CD14-positive monocyte (primary cell): Measurements from ENCODE around the gene IER3IP1. TPM values are rescaled to one million over a fixed set of nuclear protein-coding genes. Genes with fewer than 3 reads are reported as not detected.

ENCODE experiments used
- DNase-seq, 3 donors: peaks; one replicate each; pipeline ENCODE4 v3.0.0-alpha.2; 2011 to 2022
- H2AFZ ChIP-seq: 2 replicates; pipeline ENCODE4 v1.6.0; 2012; ENCODE audit warnings: mild to moderate bottlenecking, low read depth, low read length, inconsistent platforms; ENCODE audit not compliant: insufficient read depth, poor library complexity, severe bottlenecking
- H3K27ac ChIP-seq, 2 donors: 1 replicate in 1 of 2; 2 replicates in 1 of 2; pipeline ENCODE4 v1.5.1; 2012 to 2013; ENCODE audit warnings: low read length in 2 of 2, control low read depth in 1 of 2, inconsistent platforms in 1 of 2, low read depth in 1 of 2, mild to moderate bottlenecking in 1 of 2
- H3K27me3 ChIP-seq, 2 donors: one replicate each; pipeline versions ENCODE4 v1.6.0 to v1.6.1; 2011 to 2013; ENCODE audit warnings: low read length in 2 of 2; ENCODE audit not compliant: control insufficient read depth in 2 of 2, insufficient read depth in 2 of 2
- H3K36me3 ChIP-seq, 2 donors: replicated peaks in 1 of 2; 1 replicate in 1 of 2; 2 replicates in 1 of 2; pipeline versions ENCODE4 v1.5.1 to v1.6.1; 2012 to 2013; ENCODE audit warnings: low read length in 2 of 2, control low read depth in 1 of 2, inconsistent platforms in 1 of 2, mild to moderate bottlenecking in 1 of 2; ENCODE audit not compliant: insufficient read depth in 2 of 2, control insufficient read depth in 1 of 2
- H3K4me1 ChIP-seq, 2 donors: 1 replicate in 1 of 2; 2 replicates in 1 of 2; pipeline versions ENCODE4 v1.5.1 to v1.6.1; 2012 to 2013; ENCODE audit warnings: low read length in 2 of 2, control low read depth in 1 of 2, inconsistent platforms in 1 of 2, mild to moderate bottlenecking in 1 of 2, moderate library complexity in 1 of 2; ENCODE audit not compliant: insufficient read depth in 2 of 2, control insufficient read depth in 1 of 2
- H3K4me2 ChIP-seq: replicated peaks from 2 replicates; pipeline ENCODE3; 2012; ENCODE audit warnings: low read length, moderate library complexity, mild to moderate bottlenecking; ENCODE audit not compliant: poor library complexity, severe bottlenecking; ENCODE audit errors: extremely low read depth
- H3K4me3 ChIP-seq, 3 experiments: fragments of 200-600 bp in 1 of 3; sonication (generic) in 1 of 3; replicated peaks in 1 of 3; 1 replicate in 2 of 3; 2 replicates in 1 of 3; pipeline ENCODE4 v1.5.1; 2011 to 2013; ENCODE audit warnings: low read length in 3 of 3, mild to moderate bottlenecking in 3 of 3, control low read depth in 2 of 3, low read depth in 2 of 3, inconsistent platforms in 1 of 3, moderate library complexity in 1 of 3
- H3K79me2 ChIP-seq: 2 replicates; pipeline ENCODE4 v1.6.0; 2012; ENCODE audit warnings: mild to moderate bottlenecking, control low read depth, inconsistent platforms, low read length, moderate library complexity; ENCODE audit not compliant: insufficient read depth
- H3K9ac ChIP-seq: 2 replicates; pipeline ENCODE4 v1.6.0; 2017; ENCODE audit warnings: low read length, mild to moderate bottlenecking; ENCODE audit not compliant: insufficient read depth, poor library complexity, severe bottlenecking
- H3K9me3 ChIP-seq, 2 donors: replicated peaks in 1 of 2; 1 replicate in 1 of 2; 2 replicates in 1 of 2; pipeline versions ENCODE4 v1.5.1 to v1.6.1; 2012 to 2013; ENCODE audit warnings: low read length in 2 of 2, control low read depth in 1 of 2; ENCODE audit not compliant: control insufficient read depth in 1 of 2, insufficient read depth in 1 of 2
- H4K20me1 ChIP-seq: 2 replicates; pipeline ENCODE4 v1.6.0; 2012; ENCODE audit warnings: mild to moderate bottlenecking, low read length, control low read depth, moderate library complexity; ENCODE audit not compliant: insufficient read depth
- H3K27ac Mint-ChIP-seq, 7 donors: one replicate each; pipeline ENCODE4 v1.8.0; 2020; ENCODE audit warnings: mild to moderate bottlenecking in 7 of 7, mixed read lengths in 7 of 7, moderate library complexity in 6 of 7, inconsistent platforms in 2 of 7
- H3K27me3 Mint-ChIP-seq, 3 donors: one replicate each; pipeline ENCODE4 v1.8.0; 2021 to 2022; ENCODE audit warnings: low read depth in 3 of 3, mild to moderate bottlenecking in 3 of 3, mixed read lengths in 3 of 3, moderate library complexity in 3 of 3, inconsistent platforms in 1 of 3
- H3K36me3 Mint-ChIP-seq, 2 donors: one replicate each; pipeline ENCODE4 v1.8.0; 2020; ENCODE audit warnings: mixed read lengths in 2 of 2, inconsistent platforms in 1 of 2, mild to moderate bottlenecking in 1 of 2
- H3K4me1 Mint-ChIP-seq: one replicate; pipeline ENCODE4 v1.8.0; 2020; ENCODE audit warnings: mild to moderate bottlenecking, mixed read lengths
- H3K4me3 Mint-ChIP-seq, 2 donors: one replicate each; pipeline ENCODE4 v1.8.0; 2020; ENCODE audit warnings: mild to moderate bottlenecking in 2 of 2, mixed read lengths in 2 of 2, moderate library complexity in 1 of 2
- H3K9me3 Mint-ChIP-seq, 7 donors: one replicate each; pipeline ENCODE4 v1.8.0; 2020 to 2022; ENCODE audit warnings: mixed read lengths in 7 of 7, mild to moderate bottlenecking in 6 of 7, moderate library complexity in 6 of 7, inconsistent platforms in 2 of 7
- WGBS: methylation state at CpG from one replicate; pipeline ENCODE4 v1.1.5; 2013; ENCODE audit warnings: missing lambda C conversion rate; ENCODE audit not compliant: insufficient coverage; 5-methylcytosine and 5-hydroxymethylcytosine counted together
- intact Hi-C, 2 donors: fragments of 100-400 bp; cut with micrococcal nuclease; formaldehyde crosslinking; loops; one replicate each; pipeline versions ENCODE4 v1.15.0 to v1.15.1; 2023
- polyA plus RNA-seq, 3 donors: library from polyadenylated mRNA; depleted of rRNA in 1 of 3; unstranded in 2 of 3; stranded (reverse) in 1 of 3; fragments of 300-500 nt in 2 of 3; fragments of >200 nt in 1 of 3; fragmentation: Illumina TruSeq in 2 of 3; gene quantifications; 1 replicate in 2 of 3; 2 replicates in 1 of 3; pipeline ENCODE4 v1.2.3, GENCODE V29; 2012 to 2021
- TF ChIP-seq, protein P1 (sequence below): fragments of 200-600 bp; IDR thresholded peaks from one replicate; pipeline ENCODE4 v1.8.0; 2022; ENCODE audit warnings: antibody characterized with exemption, mild to moderate bottlenecking

IER3IP1 gene
- polyA plus RNA-seq, 3 donors, result 3.8 to 17.2 (median 14.4) TPM

- Mint-ChIP-seq H3K4me1 (no peaks in the 10 kb centered on the region), H3K27ac (no peak overlapping the region), H3K27me3 (peaks cover 10 to 30% (median 23%) of the 10 kb centered on the region in 3 donors), H3K36me3 (no peaks in the 10 kb centered on the region), H3K4me3 (no peak overlapping the region), H3K9me3 (no peaks in the 10 kb centered on the region)
- H3K9ac ChIP-seq, result no peak overlapping the region
- TF ChIP-seq, protein P1, sequence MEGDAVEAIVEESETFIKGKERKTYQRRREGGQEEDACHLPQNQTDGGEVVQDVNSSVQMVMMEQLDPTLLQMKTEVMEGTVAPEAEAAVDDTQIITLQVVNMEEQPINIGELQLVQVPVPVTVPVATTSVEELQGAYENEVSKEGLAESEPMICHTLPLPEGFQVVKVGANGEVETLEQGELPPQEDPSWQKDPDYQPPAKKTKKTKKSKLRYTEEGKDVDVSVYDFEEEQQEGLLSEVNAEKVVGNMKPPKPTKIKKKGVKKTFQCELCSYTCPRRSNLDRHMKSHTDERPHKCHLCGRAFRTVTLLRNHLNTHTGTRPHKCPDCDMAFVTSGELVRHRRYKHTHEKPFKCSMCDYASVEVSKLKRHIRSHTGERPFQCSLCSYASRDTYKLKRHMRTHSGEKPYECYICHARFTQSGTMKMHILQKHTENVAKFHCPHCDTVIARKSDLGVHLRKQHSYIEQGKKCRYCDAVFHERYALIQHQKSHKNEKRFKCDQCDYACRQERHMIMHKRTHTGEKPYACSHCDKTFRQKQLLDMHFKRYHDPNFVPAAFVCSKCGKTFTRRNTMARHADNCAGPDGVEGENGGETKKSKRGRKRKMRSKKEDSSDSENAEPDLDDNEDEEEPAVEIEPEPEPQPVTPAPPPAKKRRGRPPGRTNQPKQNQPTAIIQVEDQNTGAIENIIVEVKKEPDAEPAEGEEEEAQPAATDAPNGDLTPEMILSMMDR, result no peak
- no peak overlapping the region for H3K4me2 ChIP-seq
- H3K4me1 ChIP-seq, result no peaks in the 10 kb centered on the region
- peaks cover 12 to 32% of the 10 kb centered on the region in 2 donors for H3K27me3 ChIP-seq
- H4K20me1 ChIP-seq, result no peaks in the 10 kb centered on the region
- H3K27ac ChIP-seq, result no peak overlapping the region
- no peaks in the 10 kb centered on the region for H3K9me3 ChIP-seq
- WGBS, result no CpG with 5 or more reads among the region's 5 CpGs
- no peak overlapping the region for H3K4me3 ChIP-seq
- no peaks in the 10 kb centered on the region for H3K36me3 ChIP-seq
- intact Hi-C loops, result no loop called here
- DNase-seq, result no peak
- no peak overlapping the region for H2AFZ ChIP-seq
- H3K79me2 ChIP-seq, result no peaks in the 10 kb centered on the region
These were observed 39.5 kb upstream of the IER3IP1 start for GRCh38 chr18:47215554-47216138.

- no peaks in the 10 kb centered on the region for H3K79me2 ChIP-seq
- Mint-ChIP-seq H3K4me3 (no peak overlapping the region), H3K4me1 (no peaks in the 10 kb centered on the region), H3K36me3 (no peaks in the 10 kb centered on the region), H3K27ac (no peak overlapping the region), H3K9me3 (no peaks in the 10 kb centered on the region), H3K27me3 (peaks cover 4 to 28% (median 17%) of the 10 kb centered on the region in 3 donors)
- no peaks in the 10 kb centered on the region for H4K20me1 ChIP-seq
- no peak overlapping the region for H3K9ac ChIP-seq
- no peak overlapping the region for H3K27ac ChIP-seq
- H3K4me1 ChIP-seq, result no peaks in the 10 kb centered on the region
- H3K4me2 ChIP-seq, result no peak overlapping the region
- intact Hi-C loops, result loop anchor here in 1 of 2 donors (10.0 kb wide), 1 partner anchor 104 kb away; no protein-coding TSS in a partner anchor
- no peak for DNase-seq
- H2AFZ ChIP-seq, result no peak overlapping the region
- TF ChIP-seq, protein P1, result no peak
- H3K36me3 ChIP-seq, result no peaks in the 10 kb centered on the region
- peaks cover 10 to 19% of the 10 kb centered on the region in 2 donors for H3K27me3 ChIP-seq
- H3K9me3 ChIP-seq, result no peaks in the 10 kb centered on the region
- no CpG with 5 or more reads among the region's 1 CpG for WGBS
- H3K4me3 ChIP-seq, result no peak overlapping the region
These were observed 33.0 kb upstream of the IER3IP1 start for GRCh38 chr18:47209171-47209570.
